Sigmoid colon (tissue), 7 donors: Measurements from ENCODE around the gene C2orf80. TPM values are rescaled to one million over a fixed set of nuclear protein-coding genes. Genes with fewer than 3 reads are reported as not detected.

Source experiments
- polyA plus RNA-seq, 3 donors: library from polyadenylated mRNA; stranded (reverse); fragments of 200-250 nt; gene quantifications; one replicate each; pipeline ENCODE4 v1.2.3, GENCODE V29; 2013
- total RNA-seq, 4 donors: library from RNA; depleted of rRNA; stranded (reverse); fragments of >200 nt; gene quantifications; one replicate each; pipeline ENCODE4 v1.1.0, GENCODE V29; 2016
- donor health status: healthy with polysubstance abuse.
- donor health status: Bipolar disorder and iron deficiency.
- donor health status: healthy.

The C2orf80 gene
- total and polyA plus RNA-seq, 7 donors: not detected

Other genes with a start within 250 kb of the C2orf80 start
- 10 to 100 TPM; 29.1 to 47.9 (median 33.8) TPM for gene PLEKHM3, start 164.5 kb downstream of the C2orf80 start, total RNA-seq
- 1 to 10 TPM; 1.2 to 3.7 (median 2.5) TPM for gene PLEKHM3, start 164.5 kb downstream of the C2orf80 start, polyA plus RNA-seq
- gene CRYGD, start 65.5 kb downstream of the C2orf80 start, total RNA-seq: not detected
- not detected for gene CRYGD, start 65.5 kb downstream of the C2orf80 start, polyA plus RNA-seq
- not detected for gene CRYGC, start 60.2 kb downstream of the C2orf80 start, total RNA-seq
- gene CRYGC, start 60.2 kb downstream of the C2orf80 start, polyA plus RNA-seq: not detected
- gene CRYGB, start 43.9 kb downstream of the C2orf80 start, total RNA-seq: not detected
- not detected for gene CRYGB, start 43.9 kb downstream of the C2orf80 start, polyA plus RNA-seq
- not detected for gene CRYGA, start 26.4 kb downstream of the C2orf80 start, total RNA-seq
- gene CRYGA, start 26.4 kb downstream of the C2orf80 start, polyA plus RNA-seq: not detected
- 10 to 100 TPM; 34.2 to 46.4 (median 37.7) TPM for gene IDH1, start 65.0 kb upstream of the C2orf80 start, total RNA-seq
- gene IDH1, start 65.0 kb upstream of the C2orf80 start, polyA plus RNA-seq: 100 to 1,000 TPM; 133 to 287 (median 155) TPM
- gene PIKFYVE, start 76.2 kb upstream of the C2orf80 start, total RNA-seq: 10 to 100 TPM; 22.1 to 27.2 (median 22.7) TPM
- 1 to 10 TPM; 3.2 to 8.1 (median 3.6) TPM for gene PIKFYVE, start 76.2 kb upstream of the C2orf80 start, polyA plus RNA-seq
- under 1 TPM in 1 of 4 donors, not detected in 3; 0.27 TPM for gene PTH2R, start 216.8 kb upstream of the C2orf80 start, total RNA-seq
- gene PTH2R, start 216.8 kb upstream of the C2orf80 start, polyA plus RNA-seq: under 1 TPM in 1 of 3 donors, not detected in 2; 0.12 TPM